ACHN (cell line): ENCODE data around the gene MCF2L2.
"Not testable (repeated sequence)": the region's sequence is repeated elsewhere in the genome, so short reads cannot be mapped to it uniquely, and the experiment has no call there.

Experiments
- DNase-seq: peaks from one replicate; pipeline ENCODE4 v3.0.0-alpha.2; 2015
- in situ Hi-C: cut with HindIII; loops from 2 replicates; pipeline ENCODE4 v1.10.0; 2017; ENCODE audit warnings: low sequenced_read_pairs, low pct_ligation_motif_present, low pct_unique_long_range_greater_than_20kb

The MCF2L2 gene

GRCh38 chr3:183418807-183419206, 9.6 kb downstream of the MCF2L2 start:
- in situ Hi-C loops = not testable (repeated sequence)

GRCh38 chr3:183411216-183411922, 17.1 kb downstream of the MCF2L2 start:
- no peak for DNase-seq
- in situ Hi-C loops = no loop called here

More at GRCh38 chr3:183418807-183419206, 9.6 kb downstream of the MCF2L2 start:
- DNase-seq = not testable (repeated sequence)

GRCh38 chr3:183410759-183411158, 17.7 kb downstream of the MCF2L2 start:
- in situ Hi-C loops = no loop called here
- no peak for DNase-seq

GRCh38 chr3:183410280-183410679, 18.1 kb downstream of the MCF2L2 start:
- no peak for DNase-seq
- in situ Hi-C loops = no loop called here

- in situ Hi-C loops = no loop called here
- no peak for DNase-seq
These were observed 19.2 kb downstream of the MCF2L2 start for GRCh38 chr3:183409219-183409618.

- in situ Hi-C loops = no loop called here
These were observed 26.7 kb downstream of the MCF2L2 start for GRCh38 chr3:183401678-183402077.

GRCh38 chr3:183400352-183400751, 28.1 kb downstream of the MCF2L2 start:
- in situ Hi-C loops = no loop called here
- DNase-seq = no peak

More at GRCh38 chr3:183401678-183402077, 26.7 kb downstream of the MCF2L2 start:
- no peak for DNase-seq

- in situ Hi-C loops = no loop called here
- no peak for DNase-seq
These were observed 31.6 kb downstream of the MCF2L2 start for GRCh38 chr3:183396662-183397391.

- no peak for DNase-seq
- in situ Hi-C loops = no loop called here
These were observed 34.3 kb downstream of the MCF2L2 start for GRCh38 chr3:183394150-183394549.

- DNase-seq = no peak
- in situ Hi-C loops = no loop called here
These were observed 34.8 kb downstream of the MCF2L2 start for GRCh38 chr3:183393625-183394024.

- no peak for DNase-seq
- in situ Hi-C loops = no loop called here
These were observed 36.0 kb downstream of the MCF2L2 start for GRCh38 chr3:183392186-183393034.

GRCh38 chr3:183391460-183391859, 37.0 kb downstream of the MCF2L2 start:
- in situ Hi-C loops = no loop called here
- DNase-seq = no peak

GRCh38 chr3:183390844-183391243, 37.6 kb downstream of the MCF2L2 start:
- in situ Hi-C loops = no loop called here
- no peak for DNase-seq

GRCh38 chr3:183388213-183388895, 40.1 kb downstream of the MCF2L2 start:
- in situ Hi-C loops = no loop called here
- no peak for DNase-seq

GRCh38 chr3:183387797-183388196, 40.6 kb downstream of the MCF2L2 start:
- in situ Hi-C loops = no loop called here
- no peak for DNase-seq

- in situ Hi-C loops = no loop called here
These were observed 41.8 kb downstream of the MCF2L2 start for GRCh38 chr3:183386651-183387050.

GRCh38 chr3:183385698-183386613, 42.5 kb downstream of the MCF2L2 start:
- DNase-seq = peak; percentile 62
- in situ Hi-C loops = no loop called here

More at GRCh38 chr3:183386651-183387050, 41.8 kb downstream of the MCF2L2 start:
- DNase-seq = no peak

GRCh38 chr3:183381673-183382072, 46.7 kb downstream of the MCF2L2 start:
- DNase-seq = no peak
- in situ Hi-C loops = no loop called here
